NCI-H2196 treated with DMSO at 0.1 percent for 48 hours (cell line): Measurements from ENCODE around the gene TEX261.

Experiments used
- DNase-seq: peaks from one replicate; lab custom pipeline; 2025; ENCODE audit not compliant: unreplicated experiment; lab: John Stamatoyannopoulos, UW

The TEX261 gene

DNA sequence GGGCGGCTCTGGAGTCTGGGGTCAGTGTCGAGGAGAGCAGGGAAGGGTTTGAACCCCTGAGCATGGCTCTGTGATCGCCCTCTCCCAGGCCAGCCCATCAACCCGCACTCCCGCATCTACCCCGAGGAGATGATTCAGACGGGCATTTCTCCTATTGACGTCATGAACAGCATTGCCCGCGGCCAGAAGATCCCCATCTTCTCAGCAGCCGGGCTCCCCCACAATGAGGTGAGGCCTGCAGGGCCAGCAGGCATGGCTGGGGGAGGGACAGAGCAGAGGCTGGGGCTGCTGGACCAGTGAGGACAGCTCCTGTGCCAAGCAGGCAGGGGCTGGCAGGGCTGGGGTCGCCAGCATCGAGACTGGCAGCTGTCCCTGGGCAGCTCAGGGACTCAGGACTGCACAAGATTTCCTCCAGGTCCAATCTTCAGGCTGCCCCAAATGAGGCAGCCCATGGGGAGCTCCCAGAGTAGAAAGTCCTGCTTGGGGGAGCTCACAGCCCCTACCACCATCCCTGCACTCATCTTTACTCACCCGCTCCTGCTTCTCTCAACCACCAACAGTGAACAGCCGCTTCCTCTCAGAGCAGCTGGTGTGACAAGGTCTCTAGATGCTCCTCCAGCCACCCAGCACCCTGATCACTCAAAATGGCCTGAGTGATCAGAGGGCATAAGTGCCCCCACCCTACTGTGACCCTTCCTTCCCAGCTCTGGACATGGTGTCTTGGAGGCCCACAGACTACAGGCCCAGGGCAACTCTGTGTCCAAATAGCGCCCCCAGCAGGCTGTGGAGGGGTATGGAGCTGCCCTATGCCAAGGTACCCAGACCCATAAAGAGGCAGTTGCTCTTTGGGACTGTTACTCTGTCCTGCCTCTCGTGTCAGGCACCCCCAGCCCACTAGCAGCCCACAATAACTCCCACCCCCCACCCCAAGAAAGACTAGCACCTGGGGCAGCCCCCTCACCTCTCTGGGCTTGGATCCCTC is 34.5 kb downstream of the TEX261 start:
- no peak for DNase-seq

DNA sequence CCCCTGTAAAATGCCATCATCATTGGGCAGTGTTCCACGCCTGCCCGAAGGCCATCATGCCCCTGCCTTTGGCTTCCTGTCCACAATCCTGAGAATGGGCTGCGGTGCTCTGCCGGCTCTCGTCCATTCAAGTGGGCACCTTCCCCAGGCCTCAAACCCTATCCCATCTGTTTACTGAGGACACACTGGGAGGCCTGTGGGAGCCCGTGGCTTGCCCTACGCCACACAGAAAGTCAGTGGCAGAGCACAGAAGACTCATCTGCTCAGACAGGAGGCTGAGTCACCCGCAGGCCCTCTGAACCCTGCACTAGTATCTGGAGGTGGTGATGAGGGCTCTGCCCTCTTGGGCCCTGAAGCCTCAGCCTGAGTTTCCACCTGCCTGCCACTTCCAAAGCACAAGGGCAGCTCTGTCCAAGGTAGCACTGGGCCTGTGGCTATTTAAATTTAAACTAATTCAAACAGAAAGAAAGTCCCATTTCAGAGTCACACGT is 35.4 kb downstream of the TEX261 start:
- no peak for DNase-seq

DNA sequence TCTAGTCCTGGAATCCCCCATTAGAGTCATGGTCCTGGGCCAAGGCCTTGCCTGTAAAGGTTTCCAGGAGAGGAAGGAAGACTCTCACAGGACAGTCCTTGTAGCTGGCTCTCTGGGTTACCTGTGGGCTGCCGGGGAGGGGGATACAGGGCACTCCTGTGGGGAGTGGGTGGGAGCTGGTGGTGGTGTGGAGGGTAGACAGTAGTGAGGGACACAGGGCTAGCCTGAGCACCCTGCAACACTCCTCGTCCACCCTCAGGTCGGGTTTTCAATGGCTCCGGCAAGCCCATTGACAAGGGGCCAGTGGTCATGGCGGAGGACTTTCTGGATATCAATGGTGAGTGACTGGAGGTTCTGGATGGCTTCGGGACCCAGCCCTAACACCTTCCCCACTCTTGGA is 35.9 kb downstream of the TEX261 start:
- no peak for DNase-seq

DNA sequence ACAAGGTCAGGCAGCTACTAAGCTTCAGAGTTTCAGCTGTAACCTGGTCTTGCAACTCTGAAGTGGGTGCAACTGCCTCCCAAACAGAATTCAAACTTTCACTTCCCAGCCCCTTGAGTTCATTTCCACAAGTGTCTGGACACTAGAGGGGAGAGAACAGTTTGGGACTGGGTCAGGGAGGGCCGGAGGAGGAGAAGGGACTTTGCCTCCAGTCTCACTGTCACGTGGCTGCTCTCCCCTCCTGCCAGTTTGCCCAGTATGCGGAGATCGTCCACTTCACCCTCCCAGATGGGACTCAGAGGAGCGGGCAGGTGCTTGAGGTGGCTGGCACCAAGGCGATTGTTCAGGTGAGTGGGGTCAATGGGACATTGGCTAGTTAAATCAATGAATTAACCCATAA is 36.9 kb downstream of the TEX261 start:
- DNase-seq = no peak

DNA sequence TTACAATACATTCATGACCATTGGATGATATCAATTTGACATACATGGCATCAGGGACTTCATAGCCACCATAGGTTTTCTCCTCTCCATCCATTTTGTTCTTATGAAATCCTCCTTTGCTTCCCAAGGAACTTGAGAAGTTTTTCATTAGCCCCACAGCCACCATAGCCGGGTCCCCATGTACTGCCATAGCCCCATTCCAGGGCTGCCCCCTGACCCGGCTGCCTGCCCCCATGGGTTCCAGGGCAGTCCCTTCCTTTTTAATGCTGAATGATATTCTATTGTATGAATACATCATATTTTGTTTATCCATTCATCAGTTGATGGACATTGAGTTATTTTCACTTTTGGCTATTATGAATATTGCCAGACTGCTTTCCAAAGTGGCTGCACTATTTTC is 38.5 kb downstream of the TEX261 start:
- no peak for DNase-seq

DNA sequence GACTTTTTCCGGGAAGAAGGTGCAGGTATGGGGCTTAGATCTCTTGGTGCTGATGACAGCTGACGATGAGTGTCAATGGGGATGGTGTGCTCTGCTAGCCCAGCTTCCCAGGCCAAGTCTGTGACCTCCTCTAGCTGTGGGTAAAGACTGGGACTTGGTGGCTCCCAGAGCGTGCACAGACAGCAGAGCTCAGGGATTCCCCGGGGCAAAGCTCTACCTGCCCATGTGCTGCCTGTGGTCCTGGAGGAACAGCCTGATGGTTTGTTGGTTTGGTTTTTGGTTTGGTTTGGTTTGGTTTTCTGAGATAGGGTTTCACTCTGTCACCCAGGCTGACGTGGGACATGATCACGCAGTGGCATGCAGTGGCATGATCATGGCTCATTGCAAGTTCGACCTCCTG is 39.8 kb downstream of the TEX261 start:
- DNase-seq = no peak

DNA sequence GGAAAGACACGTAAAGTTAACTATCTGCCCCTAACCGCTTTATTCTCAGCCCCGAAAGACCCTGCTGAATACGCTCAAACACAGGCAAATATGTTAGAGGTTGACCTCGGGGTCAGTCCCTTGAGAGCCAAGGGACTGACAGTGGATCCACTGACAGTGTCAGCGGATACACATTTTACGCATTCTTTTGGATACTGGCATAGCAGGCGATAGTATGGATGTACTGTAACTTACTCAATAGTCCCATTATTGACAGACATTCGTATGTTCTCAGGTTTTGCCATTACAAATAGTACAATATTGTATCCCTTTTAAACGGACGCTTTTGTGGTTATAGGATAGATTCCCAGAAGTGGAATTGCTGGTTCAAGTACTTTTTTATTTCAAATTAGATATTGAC is 45.6 kb downstream of the TEX261 start:
- DNase-seq = no peak

DNA sequence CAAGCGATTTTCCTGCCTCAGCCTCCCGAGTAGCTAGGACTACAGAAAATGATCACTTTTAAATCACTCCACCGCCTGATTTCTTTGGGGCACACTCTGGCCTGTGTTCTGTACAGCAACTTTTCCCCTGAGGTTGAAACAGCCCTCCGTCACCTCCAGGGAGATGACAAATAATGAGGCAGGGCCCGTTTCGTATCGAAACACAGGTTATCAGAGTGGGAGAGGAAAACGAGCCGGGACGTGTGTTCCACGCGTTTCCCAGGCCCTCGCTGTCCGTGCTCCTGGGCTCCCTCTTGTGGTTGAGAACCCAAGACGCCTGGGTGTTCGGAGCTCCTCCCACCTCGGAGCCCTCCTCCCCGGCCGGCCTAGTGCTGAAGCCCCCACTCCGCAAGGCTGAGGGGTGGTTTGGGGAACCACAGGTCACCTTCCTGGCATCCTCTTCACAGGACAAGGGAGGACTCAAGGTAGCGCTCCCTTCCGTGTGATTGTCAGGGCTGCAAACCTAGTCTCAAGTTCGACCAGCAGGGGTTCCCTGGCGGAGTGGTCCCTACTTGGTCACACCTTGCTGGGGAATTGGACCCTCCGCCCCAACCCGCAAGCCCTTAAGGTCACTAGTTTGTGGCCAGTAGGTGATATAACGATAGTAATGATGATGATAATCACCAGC is 46.2 kb downstream of the TEX261 start:
- DNase-seq = peak; percentile 7

DNA sequence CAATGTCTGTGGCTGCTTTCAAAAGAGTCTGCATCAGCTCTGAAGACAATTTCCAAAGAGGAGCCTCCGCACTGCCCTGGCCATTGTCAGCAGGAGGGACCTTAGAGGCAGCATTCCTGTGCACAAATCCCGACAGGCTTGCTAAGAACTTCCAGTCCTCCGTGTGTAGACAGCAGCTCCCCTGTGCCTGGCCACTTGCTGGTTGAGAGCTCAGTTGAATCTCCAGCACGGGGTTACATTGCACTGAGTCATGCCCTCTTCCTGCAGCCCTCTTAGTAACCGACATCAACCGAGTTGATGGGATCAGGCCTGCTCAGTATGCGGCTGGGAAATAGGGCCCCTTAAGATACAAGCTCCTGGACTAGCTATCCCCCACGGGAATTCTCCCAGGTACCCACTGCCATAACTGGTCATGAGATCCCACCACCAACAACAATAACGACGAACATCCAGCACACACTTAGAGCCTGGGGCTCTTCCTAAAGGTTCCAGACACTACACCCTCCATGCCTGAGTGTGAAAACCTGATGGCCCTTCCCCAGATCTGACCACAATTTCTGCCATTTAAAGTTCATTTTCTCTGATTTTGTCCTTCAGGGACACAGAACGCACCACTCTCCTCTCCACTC is 47.0 kb downstream of the TEX261 start:
- no peak for DNase-seq

DNA sequence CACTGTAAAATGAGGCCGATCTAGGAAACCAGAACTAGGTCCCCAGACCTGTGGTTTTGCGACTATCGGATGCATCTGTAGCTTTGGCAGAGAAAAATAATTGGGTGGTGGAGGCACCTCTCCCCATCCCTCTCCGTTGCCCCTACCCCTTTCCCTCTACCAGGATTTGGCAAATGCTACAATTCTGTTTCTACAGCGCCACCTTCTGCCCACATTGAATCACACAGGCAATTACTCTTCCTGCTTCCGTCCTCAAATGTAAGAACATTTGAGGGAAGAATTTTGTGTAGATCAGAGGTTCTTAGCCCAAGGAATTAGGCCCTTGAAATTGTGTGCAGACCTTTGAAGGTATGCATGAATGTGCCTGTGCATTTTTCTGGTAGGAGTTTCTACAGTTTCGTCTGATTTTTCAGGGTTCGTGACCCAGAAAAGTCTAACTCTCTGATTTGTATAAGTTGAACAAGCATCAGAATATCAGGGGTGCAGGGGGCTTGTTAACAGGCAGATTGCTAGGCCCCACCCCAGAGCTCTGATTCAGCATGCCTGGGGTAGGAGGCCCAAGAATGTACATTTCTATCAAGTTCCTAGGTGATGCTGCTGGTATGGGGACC is 47.7 kb downstream of the TEX261 start:
- no peak for DNase-seq

DNA sequence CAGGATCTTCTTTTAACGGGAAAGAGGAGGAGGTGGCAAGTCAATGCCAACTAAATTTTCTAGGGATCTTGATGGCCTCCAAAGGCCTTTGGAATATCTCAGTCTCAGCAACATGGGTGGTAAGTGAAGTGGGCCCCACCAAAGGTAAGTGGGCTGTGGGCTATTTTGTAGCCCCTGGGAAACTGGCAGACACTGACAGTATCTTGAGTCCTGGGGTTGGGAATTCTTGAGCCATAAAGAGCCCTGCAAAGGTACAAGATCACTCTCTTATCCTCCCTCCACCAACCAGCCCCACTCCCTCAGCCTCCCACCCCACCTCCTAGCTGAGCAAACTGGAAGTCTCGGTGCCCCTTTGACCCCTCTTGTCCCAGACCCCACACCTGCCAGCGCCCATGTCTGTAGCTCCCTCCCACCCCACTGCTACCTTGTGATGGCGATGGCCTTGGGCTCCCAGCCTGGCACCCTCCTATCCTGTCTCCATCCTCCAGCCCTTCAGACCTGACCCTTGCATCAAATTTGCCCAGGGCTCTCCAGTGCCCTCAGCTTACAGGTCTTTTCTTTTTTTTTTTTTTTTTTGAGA is 50.5 kb downstream of the TEX261 start:
- no peak for DNase-seq

DNA sequence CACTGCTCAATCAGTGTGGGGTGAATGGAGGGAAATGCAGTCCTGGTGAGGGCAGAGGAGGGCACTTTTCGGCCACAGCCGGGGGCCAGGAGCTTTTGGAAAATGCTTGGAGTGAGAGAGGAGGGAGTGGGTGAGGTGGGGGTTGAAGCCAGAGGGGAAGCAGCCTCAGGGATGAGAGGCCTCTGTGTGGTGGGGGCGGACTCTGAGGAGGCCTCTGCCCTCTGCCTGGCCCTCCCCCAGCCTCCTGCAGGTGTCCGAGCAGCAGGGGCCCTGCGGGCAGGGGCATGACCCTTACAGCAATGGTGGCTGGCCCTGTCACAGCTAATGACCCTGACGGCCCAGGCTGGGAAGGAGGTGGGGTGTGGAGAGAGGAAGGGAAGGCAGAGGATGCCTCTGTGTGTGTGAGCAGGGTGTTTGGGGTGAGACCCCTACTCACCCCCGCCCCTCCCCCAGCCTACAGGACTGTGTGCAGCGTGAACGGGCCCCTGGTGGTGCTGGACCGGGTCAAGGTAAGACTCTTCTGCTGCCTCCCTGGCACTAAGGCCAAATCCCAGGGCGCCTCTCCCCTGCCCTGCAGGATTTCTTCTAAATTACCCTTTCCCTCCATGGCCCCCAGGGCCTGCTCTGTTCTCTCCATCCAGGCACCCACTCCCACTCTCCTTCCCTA is 51.3 kb downstream of the TEX261 start:
- no peak for DNase-seq

DNA sequence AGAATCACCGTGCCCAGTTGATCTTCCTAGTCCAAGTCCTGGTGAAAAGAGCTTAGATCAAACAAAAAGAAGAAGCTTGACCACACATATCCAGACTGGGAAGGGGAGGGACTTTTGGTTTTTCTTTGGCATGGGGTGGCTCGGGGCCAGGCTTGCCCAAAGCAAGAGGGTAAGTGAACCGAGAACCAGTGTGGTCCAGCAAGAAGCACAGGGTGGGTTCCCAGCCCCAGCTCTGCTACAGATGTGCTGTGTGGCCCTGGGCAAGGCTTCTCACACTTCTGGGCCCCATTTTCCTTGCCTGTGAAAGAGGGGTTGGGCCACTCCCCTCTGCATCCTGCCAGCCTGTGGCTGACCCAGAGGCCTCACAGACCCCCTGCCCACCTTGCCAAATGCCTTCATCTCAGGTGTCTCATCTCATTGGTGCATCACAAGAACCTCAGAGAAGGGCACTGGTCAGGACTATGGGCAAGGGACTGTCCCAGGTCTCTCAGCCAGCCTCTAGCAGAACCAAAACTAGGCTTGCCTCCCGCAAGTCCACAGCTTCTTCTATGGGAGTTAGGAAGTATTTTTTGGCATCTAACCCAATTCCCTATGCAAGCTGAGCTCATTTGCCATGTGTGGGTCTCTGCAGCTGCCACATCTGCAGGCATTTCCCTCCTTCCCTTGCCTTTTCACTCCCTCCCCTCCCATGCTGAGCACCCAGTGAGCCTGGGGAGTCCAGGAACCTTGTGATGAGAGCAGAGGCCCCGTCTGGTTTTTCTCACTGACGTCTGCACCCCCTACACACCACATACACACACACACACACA is 52.1 kb downstream of the TEX261 start:
- no peak for DNase-seq

DNA sequence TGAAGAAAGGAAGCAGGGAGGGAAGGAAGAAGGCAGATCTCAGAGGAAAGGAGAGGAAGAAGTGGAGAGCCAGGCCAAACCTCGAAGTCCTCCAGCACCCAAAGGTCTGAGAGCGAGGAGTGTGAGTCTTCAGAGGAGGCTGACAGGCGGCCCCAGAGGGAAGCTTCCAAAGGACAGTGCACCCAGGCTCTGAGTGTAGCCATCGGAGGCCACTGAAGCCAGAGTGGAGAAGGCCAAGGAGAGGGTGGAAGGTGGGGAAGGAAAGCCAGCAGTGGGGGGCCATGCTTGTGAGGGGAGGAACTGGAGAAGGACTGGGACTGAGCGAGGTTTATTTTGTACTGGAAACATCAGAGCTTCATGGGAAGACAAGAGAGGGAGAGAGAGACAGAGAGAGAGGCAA is 53.0 kb downstream of the TEX261 start:
- DNase-seq = no peak

DNA sequence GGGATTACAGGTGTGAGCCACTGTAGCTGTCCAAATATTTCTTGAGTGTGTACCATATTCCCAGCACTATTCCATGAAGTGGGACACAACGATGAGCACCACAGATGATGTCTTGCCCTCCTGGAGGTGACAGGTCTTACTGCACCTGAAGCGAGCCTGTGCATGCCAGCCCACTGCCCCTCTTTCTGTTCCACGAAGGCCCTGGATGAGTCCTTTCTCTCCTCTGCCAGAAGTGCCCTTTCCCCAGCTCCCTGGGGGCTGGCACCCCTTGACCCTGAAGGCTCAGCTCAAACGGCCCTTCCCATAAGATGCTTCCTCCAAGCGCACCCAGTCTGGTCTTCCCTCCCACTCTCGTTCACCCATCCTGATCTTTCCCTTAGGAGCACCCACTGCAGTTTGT is 53.5 kb downstream of the TEX261 start:
- DNase-seq = no peak

DNA sequence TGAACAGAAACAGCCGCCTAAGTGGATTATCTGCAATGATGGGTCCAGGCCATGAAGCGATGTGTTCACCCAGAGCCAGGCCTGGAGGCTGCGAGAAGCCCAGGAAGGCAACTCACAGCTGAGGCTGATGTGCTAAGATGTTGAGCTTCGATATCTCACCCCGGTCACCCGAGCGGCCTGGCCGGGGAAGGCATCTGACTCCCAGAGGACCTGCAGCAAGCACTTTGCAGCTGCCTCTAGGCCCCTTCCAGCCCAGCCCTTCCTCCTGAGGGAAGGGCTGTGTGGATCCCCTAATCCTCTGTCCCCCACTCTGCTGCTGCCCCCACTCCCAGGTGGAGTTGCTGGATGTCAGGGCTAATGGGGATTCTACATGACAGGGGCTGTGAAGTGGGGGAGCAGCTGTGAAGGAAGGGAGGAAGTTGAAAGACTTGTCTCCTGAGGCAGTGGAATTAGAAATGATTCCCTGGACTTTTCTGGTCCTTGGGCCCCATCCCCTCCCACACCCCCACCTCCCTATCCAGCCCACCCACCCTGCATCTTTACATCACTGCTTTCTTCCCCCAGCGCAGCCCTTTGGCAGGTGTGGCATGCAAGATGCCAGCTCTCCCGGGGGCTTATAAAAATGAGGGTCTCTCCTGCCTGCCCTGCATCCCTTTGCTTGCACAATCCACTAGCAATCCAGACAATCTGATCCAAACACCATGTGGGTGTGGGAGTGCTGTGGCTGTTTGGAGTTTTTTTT is 54.7 kb downstream of the TEX261 start:
- no peak for DNase-seq

DNA sequence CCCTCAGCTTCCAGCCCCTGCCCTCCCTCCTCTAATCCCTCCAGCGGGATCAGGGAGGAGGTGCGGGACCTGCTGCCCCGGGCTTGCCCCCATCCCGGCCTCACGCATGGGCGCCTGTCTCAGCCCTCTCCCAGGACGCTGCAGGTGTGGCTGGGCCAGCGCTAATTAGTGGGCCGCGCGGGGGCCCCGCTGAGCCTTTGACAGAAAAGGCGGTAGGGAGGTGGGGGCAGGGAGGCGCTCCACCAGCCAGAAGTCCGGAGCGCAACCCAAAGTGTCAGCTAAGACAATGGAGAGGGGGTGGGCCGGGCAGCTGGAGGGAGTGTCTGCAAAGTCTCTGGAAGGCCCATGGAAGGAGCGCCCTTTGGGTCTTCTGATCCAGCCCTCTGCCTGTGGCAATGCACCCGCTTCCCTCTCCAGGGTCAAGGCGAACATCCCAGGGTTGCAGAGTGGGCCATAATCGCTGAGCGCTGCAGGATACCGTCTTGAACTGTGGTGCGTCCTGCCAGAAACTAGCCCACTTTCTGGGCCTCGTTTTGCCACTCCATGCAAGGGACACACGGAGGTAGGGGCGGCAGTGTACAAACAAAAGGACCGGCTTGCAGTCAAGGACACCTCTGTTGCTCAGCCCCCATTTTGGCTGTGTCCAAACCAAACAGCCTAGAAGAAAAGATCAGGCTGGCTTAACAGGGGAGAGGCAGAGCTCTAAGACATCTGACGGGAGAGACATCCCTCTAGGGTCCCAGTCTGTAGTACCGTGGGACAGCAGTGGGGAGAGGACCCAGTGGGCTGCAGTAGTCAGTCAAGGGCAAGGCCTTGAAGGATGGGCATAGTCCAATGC is 55.5 kb downstream of the TEX261 start:
- DNase-seq = no peak

DNA sequence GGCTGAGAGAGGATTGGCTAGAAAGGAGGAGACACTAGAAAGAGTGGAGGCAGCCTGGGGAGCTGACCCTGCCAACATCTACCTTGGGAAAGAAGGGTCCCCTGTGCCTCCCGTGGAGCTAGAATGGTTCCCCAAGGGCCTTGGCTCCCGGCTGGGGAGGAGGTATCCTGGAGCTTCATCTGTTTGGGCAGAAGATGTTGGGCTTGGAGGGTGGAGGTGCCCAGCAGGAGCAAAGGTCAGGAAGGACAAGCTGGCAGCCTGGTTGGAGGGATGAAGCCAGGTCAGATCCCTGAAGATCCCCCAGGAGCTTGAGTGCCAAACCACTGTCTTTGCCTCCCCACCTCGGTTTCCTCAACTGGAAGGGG is 56.1 kb downstream of the TEX261 start:
- DNase-seq = no peak
